ENCODE data around the gene KCNK7.

KCNK7 gene

GRCh38 chr11:65609665-65610064 is 14.1 kb upstream of the KCNK7 start:
- Mint-ChIP-seq H3K36me3 (ENCODE audit: low read depth) (peaks cover 23% of the 10 kb centered on the region), H3K4me1 (ENCODE audit: low read depth) (peaks cover 31% of the 10 kb centered on the region), H3K27ac (peak overlapping the region; percentile 21), H3K4me3 (no peak overlapping the region), H3K27me3 (ENCODE audit: low read depth) (no peaks in the 10 kb centered on the region), H3K9me3 (no peaks in the 10 kb centered on the region)

- Mint-ChIP-seq H3K27me3 (ENCODE audit: low read depth) (no peaks in the 10 kb centered on the region), H3K9me3 (no peaks in the 10 kb centered on the region), H3K27ac (peak overlapping the region; percentile 69), H3K4me3 (peak overlapping the region; percentile 42), H3K4me1 (ENCODE audit: low read depth) (peaks cover 31% of the 10 kb centered on the region), H3K36me3 (ENCODE audit: low read depth) (peaks cover 25% of the 10 kb centered on the region)
Measured at GRCh38 chr11:65609229-65609628, 13.6 kb upstream of the KCNK7 start.

GRCh38 chr11:65607614-65608426 is 12.2 kb upstream of the KCNK7 start:
- no peaks in the 10 kb centered on the region for H3K9me3 Mint-ChIP-seq
- no peak overlapping the region for H3K4me3 Mint-ChIP-seq
- H3K27ac Mint-ChIP-seq: no peak overlapping the region
- peaks cover 35% of the 10 kb centered on the region for H3K36me3 Mint-ChIP-seq (ENCODE audit: low read depth)
- no peaks in the 10 kb centered on the region for H3K27me3 Mint-ChIP-seq (ENCODE audit: low read depth)
- H3K4me1 Mint-ChIP-seq (ENCODE audit: low read depth): peaks cover 29% of the 10 kb centered on the region

GRCh38 chr11:65606876-65607613 is 11.4 kb upstream of the KCNK7 start:
- no peak overlapping the region for H3K4me3 Mint-ChIP-seq
- H3K36me3 Mint-ChIP-seq (ENCODE audit: low read depth): peaks cover 31% of the 10 kb centered on the region
- no peak overlapping the region for H3K27ac Mint-ChIP-seq
- no peaks in the 10 kb centered on the region for H3K27me3 Mint-ChIP-seq (ENCODE audit: low read depth)
- H3K9me3 Mint-ChIP-seq: no peaks in the 10 kb centered on the region
- peaks cover 23% of the 10 kb centered on the region for H3K4me1 Mint-ChIP-seq (ENCODE audit: low read depth)

- peaks cover 7% of the 10 kb centered on the region for H3K4me1 Mint-ChIP-seq (ENCODE audit: low read depth)
- no peak overlapping the region for H3K27ac Mint-ChIP-seq
- H3K36me3 Mint-ChIP-seq (ENCODE audit: low read depth): peaks cover 28% of the 10 kb centered on the region
- H3K4me3 Mint-ChIP-seq: no peak overlapping the region
- H3K27me3 Mint-ChIP-seq (ENCODE audit: low read depth): no peaks in the 10 kb centered on the region
- H3K9me3 Mint-ChIP-seq: no peaks in the 10 kb centered on the region
Measured at GRCh38 chr11:65604258-65604657, 8.7 kb upstream of the KCNK7 start.

GRCh38 chr11:65599955-65600246 is 4.3 kb upstream of the KCNK7 start:
- no peak overlapping the region for H3K4me3 Mint-ChIP-seq
- no peak overlapping the region for H3K27ac Mint-ChIP-seq
- H3K36me3 Mint-ChIP-seq (ENCODE audit: low read depth): peaks cover 25% of the 10 kb centered on the region
- no peaks in the 10 kb centered on the region for H3K9me3 Mint-ChIP-seq
- H3K4me1 Mint-ChIP-seq (ENCODE audit: low read depth): peaks cover 7% of the 10 kb centered on the region
- H3K27me3 Mint-ChIP-seq (ENCODE audit: low read depth): no peaks in the 10 kb centered on the region

- H3K27me3 Mint-ChIP-seq (ENCODE audit: low read depth): no peaks in the 10 kb centered on the region
- H3K9me3 Mint-ChIP-seq: no peaks in the 10 kb centered on the region
- no peak overlapping the region for H3K4me3 Mint-ChIP-seq
- peak overlapping the region; percentile 43 for H3K27ac Mint-ChIP-seq
- H3K36me3 Mint-ChIP-seq (ENCODE audit: low read depth): peaks cover 25% of the 10 kb centered on the region
- peaks cover 9% of the 10 kb centered on the region for H3K4me1 Mint-ChIP-seq (ENCODE audit: low read depth)
Measured at GRCh38 chr11:65599216-65599954, 3.8 kb upstream of the KCNK7 start.

GRCh38 chr11:65598258-65598699 is 2.7 kb upstream of the KCNK7 start:
- no peaks in the 10 kb centered on the region for H3K9me3 Mint-ChIP-seq
- no peak overlapping the region for H3K4me3 Mint-ChIP-seq
- peaks cover 9% of the 10 kb centered on the region for H3K4me1 Mint-ChIP-seq (ENCODE audit: low read depth)
- H3K36me3 Mint-ChIP-seq (ENCODE audit: low read depth): peaks cover 16% of the 10 kb centered on the region
- no peaks in the 10 kb centered on the region for H3K27me3 Mint-ChIP-seq (ENCODE audit: low read depth)
- H3K27ac Mint-ChIP-seq: no peak overlapping the region

GRCh38 chr11:65596520-65596919 is 920 bp upstream of the KCNK7 start:
- Mint-ChIP-seq H3K9me3 (no peaks in the 10 kb centered on the region), H3K4me1 (ENCODE audit: low read depth) (peaks cover 9% of the 10 kb centered on the region), H3K27ac (no peak overlapping the region), H3K27me3 (ENCODE audit: low read depth) (no peaks in the 10 kb centered on the region), H3K4me3 (no peak overlapping the region), H3K36me3 (ENCODE audit: low read depth) (peaks cover 12% of the 10 kb centered on the region)

- Mint-ChIP-seq H3K9me3 (no peaks in the 10 kb centered on the region), H3K36me3 (ENCODE audit: low read depth) (peaks cover 14% of the 10 kb centered on the region), H3K4me1 (ENCODE audit: low read depth) (peaks cover 12% of the 10 kb centered on the region), H3K27ac (peak overlapping the region; percentile 73), H3K27me3 (ENCODE audit: low read depth) (no peaks in the 10 kb centered on the region), H3K4me3 (no peak overlapping the region)
Measured at GRCh38 chr11:65595131-65595530, 469 bp downstream of the KCNK7 start.

- Mint-ChIP-seq H3K27ac (no peak overlapping the region), H3K27me3 (ENCODE audit: low read depth) (no peaks in the 10 kb centered on the region), H3K4me1 (ENCODE audit: low read depth) (peaks cover 18% of the 10 kb centered on the region), H3K36me3 (ENCODE audit: low read depth) (peaks cover 15% of the 10 kb centered on the region), H3K4me3 (no peak overlapping the region), H3K9me3 (no peaks in the 10 kb centered on the region)
Measured at GRCh38 chr11:65593518-65594414, 1.8 kb downstream of the KCNK7 start.

GRCh38 chr11:65592858-65593517 is 2.6 kb downstream of the KCNK7 start:
- Mint-ChIP-seq H3K4me3 (no peak overlapping the region), H3K9me3 (no peaks in the 10 kb centered on the region), H3K27ac (no peak overlapping the region), H3K36me3 (ENCODE audit: low read depth) (peaks cover 16% of the 10 kb centered on the region), H3K4me1 (ENCODE audit: low read depth) (peaks cover 25% of the 10 kb centered on the region), H3K27me3 (ENCODE audit: low read depth) (no peaks in the 10 kb centered on the region)

- no peak overlapping the region for H3K27ac Mint-ChIP-seq
- no peak overlapping the region for H3K4me3 Mint-ChIP-seq
- H3K4me1 Mint-ChIP-seq (ENCODE audit: low read depth): peaks cover 33% of the 10 kb centered on the region
- no peaks in the 10 kb centered on the region for H3K27me3 Mint-ChIP-seq (ENCODE audit: low read depth)
- H3K9me3 Mint-ChIP-seq: no peaks in the 10 kb centered on the region
- peaks cover 16% of the 10 kb centered on the region for H3K36me3 Mint-ChIP-seq (ENCODE audit: low read depth)
Measured at GRCh38 chr11:65591939-65592857, 3.4 kb downstream of the KCNK7 start.

Measured in T-helper 1 cell treated with Interleukin-12 subunit alpha and Interleukin-12 subunit beta and Interleukin-4 antibody, amounts not matched to agents 30 μg/mL and 1 μg/mL, for 36 hours (primary cell).